ENCODE data around the gene RABEPK.
"Not testable (repeated sequence)": the region's sequence is repeated elsewhere in the genome, so short reads cannot be mapped to it uniquely, and the experiment has no call there.

Gene RABEPK

DNA sequence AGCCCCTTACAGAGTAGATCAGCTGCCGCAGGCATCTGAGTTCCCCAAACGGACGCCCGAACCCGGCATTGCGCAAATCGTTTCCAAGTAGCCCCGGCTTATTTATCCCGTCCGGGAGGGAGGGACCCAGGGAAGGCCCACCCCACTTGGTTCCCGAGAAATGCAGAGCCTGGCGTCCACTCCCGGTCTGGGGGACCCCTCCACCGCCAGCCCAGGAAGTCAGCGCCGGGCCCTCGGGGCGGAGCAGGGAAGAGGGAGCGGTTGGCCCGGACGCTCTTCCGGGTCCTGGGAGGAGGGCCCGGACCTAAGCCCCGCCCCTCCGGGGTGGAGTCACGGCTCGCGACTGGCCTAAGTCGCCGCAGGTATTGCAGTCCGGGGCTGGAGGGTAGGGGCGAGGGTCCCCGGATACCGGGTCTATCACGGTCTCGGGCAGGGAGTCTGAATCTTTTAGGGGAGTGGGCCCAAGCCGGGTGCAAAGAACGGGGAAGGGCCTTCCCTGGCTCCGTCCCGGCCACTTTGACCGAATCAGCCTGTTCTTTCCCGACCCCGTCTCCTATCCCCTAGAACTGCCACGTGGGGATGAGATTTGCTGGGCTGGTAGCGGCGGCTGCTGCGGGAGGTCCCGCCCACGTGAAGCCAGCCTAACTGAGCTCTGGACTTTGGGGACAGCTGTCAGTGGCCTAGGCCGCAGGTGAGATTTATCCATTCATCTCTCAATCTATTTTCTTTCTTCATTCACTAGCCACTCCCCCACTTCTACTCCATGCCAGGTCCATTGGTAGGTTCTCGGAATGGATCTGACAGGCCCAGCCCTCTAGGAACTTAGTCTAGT is at the start of gene RABEPK:
Gene RABEPK, plus strand, starts transcription at position 327 of the 832 bp plus-strand sequence. CDS start 2,472 bp downstream, outside the sequence.
- peak; percentile 93 for DNase-seq

DNA sequence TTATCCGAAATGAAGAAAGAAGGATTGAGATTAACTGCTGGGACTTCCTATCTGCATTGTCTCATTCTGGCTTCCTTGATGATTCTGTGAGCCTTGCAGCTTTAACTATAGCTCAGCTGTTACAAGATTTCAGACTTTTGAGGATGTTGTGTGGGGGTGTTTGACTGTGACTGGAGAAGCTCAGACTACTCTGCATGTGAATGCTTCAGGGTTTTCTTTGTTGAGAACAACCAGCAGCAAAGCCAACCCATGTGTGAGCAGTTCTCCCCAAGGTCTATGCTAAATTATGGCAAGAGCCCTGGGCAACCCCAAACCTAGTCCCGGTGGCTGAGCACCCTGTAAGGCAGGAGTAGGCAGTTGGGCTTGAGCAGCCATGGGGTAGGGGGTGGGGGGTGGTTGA is 48.6 kb upstream of the RABEPK start:
- DNase-seq: no peak

DNA sequence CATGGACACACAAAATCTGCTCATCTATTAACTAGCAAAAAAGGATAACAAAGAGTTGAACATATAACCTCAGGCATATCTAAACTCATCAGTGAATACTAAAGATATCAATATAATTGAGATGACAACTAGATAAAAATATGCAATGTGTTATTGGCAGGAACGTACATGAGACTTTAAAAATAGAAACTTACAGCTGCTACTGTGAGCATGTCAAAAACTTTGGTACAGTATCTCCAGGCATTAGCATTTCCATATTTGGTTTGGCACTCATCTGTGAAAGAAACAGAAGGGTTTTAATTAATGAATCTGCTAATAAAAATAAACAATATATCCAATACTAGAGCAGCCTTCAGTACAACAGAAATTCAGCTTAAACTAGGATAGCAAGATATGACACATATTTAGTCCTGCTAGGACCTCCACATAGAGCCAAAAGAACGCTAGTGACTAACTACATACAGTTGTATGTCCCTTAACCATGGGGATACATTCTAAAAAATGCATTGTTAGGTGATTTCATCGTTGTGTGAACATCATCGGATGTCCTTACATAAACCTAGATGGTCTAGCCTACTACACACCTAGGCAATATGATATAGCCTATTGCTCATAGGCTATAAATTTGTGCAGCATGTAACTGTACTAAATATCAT is 46.5 kb upstream of the RABEPK start:
- no peak for DNase-seq

DNA sequence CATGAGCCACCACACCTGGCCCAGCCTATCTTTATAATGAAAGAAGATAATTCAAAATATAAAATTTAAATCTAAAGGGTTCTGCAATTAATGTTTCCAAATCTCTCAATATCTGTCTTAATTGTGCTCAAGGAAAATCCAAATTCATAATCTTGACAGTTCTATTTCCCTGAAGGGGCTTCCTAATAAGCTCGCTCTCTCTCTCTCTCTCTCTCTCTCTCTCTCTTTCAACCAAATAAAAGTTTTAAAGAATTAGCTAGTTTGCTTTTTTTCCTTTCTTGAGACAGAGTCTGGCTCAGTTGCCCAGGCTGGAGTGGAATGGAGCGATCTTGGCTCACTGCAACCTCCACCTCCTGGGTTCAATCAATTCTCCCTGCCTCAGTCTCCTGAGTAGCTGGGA is 43.8 kb upstream of the RABEPK start:
- DNase-seq: no peak

GRCh38 chr9:125160750-125161149 is 39.6 kb upstream of the RABEPK start:
- no peak for DNase-seq

DNA sequence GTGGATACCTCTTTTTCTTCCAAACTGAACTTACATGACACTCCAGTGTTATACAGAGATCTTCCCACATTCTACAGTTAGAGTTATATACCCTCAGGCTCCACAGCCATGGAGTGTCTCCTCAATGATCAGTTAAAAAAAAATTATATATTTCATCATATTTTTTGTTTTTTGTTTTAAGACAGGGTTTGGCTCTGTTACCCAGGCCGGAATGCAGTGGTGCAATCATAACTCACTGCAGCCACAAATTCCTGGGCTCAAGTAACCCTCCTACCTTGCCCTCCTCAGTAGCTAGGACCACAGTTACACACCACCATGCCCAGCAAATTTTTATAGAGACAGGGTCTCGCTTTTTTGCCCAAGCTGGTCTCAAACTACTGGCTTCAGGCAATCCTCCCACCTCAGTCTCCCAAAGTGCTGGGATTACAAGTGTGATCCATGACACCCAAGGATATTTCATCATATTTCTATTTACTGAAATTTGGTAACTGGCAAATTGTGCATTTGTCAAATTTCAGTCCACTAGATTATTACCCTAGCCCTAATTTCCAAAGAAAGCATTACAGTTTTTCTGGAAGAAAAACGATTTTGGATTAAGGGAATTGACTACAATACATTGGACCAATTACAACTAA is 38.9 kb upstream of the RABEPK start:
- DNase-seq: no peak

DNA sequence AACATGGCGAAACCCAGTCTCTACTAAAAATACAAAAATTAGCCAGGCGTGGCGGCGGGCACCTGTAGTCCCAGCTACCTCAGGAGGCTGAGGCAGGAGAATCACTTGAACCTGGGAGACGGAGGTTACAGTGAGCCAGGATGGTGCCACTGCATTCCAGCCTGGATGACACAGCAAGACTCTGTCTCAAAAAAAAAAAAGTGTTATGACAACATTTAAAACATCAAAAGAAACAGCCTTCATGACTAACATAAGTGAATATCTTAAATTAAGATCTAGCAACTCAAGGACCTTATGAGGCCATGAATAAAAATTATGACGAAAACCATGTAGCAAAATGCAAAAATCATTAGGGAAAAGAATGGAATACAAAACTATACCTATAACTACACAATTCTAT is 37.5 kb upstream of the RABEPK start:
- DNase-seq: not testable (repeated sequence)

- DNase-seq: no peak
These were observed 33.6 kb upstream of the RABEPK start for GRCh38 chr9:125166762-125167161.

GRCh38 chr9:125169895-125170294 is 30.4 kb upstream of the RABEPK start:
- no peak for DNase-seq

DNA sequence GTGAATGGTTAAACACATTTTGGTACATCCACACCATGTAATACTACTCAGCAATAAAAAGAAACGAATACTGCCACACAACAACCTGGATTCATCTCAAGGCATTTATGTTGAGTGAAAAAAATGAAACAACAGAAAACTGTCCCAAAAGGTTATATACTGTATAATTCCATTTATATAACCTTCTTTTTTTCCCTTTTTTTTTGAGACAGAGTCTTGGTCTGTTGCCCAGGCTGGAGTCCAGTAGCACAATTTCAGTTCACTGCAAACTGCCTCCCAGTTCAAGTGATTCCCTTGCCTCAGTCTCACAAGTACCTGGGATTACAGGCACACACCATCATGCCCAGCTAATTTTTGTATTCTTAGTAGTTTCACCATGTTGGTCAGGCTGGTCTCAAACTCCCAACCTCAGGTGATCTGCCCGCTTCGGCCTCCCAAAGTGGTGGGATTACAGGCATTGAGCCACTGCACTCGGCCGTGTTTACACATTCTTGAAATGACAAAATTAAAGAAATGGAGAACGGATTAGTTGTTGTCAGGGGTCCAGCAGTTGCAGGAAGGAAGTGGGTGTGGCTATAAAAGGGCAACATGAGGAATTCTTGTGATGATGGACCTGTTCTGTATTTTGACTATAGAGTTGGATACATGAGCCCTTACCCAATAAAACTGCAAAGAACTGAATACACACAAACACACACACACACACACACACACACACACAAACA is 28.1 kb upstream of the RABEPK start:
- DNase-seq: no peak

GRCh38 chr9:125176636-125177035 is 23.7 kb upstream of the RABEPK start:
- DNase-seq: no peak

GRCh38 chr9:125177888-125178287 is 22.5 kb upstream of the RABEPK start:
- DNase-seq: no peak

DNA sequence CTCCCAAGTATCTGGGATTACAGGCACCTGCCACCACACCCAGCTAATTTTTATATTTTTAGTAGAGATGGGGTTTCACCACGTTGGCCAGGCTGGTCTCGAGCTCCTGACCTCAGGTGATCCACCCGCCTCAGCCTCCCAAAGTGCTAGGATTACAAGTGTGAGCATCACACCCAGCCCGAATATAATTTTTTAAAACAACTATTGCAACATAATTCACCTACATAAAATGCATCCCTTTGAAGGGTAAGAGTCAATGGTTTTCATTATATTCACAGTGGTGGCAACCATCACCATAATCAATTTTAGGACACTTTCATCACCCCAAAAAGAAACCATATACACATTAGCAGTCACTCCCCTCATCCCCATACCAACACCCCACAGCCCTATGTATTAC is 20.6 kb upstream of the RABEPK start:
- not testable (repeated sequence) for DNase-seq

DNA sequence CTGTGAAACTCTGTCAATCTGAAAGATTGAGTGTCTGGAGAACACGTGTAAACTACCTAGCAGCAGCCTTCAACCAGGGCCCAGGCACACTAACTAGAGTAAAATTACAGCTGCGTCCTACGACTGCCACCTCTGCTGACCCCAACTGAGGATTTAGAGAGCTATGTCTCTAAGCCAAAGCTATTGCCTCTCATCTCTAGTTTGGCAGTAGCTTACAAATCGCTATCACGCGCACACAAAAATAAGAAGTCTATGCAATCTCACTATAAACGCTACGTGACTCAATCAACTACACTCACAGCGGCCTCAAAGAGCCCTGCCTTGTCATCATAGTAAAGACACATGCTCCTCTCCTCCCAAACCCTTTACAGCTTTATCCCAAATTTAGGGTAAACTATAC is 19.5 kb upstream of the RABEPK start:
- DNase-seq: no peak

- not testable (repeated sequence) for DNase-seq
These were observed 18.6 kb upstream of the RABEPK start for GRCh38 chr9:125181756-125182155.

- no peak for DNase-seq
These were observed 17.3 kb upstream of the RABEPK start for GRCh38 chr9:125183054-125183453.

- no peak for DNase-seq
These were observed 16.8 kb upstream of the RABEPK start for GRCh38 chr9:125183561-125183960.

DNA sequence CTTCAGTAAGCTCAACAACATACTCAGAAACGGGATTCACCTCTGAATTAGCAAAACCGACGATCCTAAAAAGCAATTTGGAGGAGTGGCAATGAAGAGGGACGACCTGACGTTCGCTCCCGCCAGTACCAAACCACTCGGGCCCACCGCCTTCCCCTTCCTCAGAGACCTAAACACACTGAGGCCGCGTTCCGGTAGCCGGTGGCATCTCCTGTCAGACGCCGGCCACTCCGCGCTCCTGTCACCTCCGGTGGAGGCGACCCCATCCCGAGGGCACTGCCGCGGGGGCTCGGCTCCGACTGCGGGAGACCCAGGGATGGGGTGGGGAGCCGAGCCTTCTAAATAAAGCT is 11.4 kb upstream of the RABEPK start:
- peak; percentile 37 for DNase-seq

DNA sequence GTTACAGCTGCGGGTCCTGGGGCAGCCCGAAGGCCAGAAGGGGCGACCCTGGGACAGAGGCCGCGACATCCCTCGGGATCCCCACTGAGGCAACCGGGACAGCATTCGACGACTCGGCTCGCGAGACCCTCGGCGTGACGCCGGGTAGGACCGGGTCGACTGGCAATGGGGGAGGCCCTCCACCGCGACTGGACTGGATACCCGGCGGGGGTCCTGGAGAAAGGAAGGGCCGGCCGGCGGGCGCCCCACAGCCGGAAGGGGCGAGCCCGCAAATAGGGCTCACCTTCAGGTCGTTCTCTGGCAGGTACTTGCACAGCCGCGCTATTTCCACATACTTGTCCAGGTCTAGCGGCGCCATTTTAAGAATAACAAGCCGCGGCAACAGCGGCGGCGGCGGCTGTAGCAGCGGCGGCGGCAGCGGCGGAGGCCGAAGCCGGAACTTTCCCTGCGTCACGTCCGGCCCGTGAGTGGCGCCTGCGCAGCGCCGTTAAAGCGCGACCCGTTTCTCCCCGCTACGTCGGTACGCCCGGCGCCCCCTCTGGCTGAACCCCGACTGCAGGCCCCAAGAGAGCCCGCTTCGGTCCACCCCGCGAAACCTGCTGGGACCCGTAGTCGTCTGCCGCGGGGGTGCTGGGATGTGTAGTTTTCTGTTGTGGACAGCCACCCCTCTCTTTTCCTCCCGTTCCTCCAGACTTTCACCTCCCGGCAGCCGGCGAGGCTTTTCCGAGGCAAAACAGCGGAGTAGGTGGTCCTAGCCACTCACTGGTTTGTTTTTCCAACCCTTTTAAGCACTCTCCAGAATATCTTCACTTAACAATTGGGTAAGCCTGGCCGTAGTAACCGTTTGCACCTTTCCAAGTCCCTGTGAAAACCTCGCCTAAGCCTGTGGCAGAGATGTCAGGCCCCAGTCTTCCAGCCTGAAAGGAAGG is 10.7 kb upstream of the RABEPK start, which contains the start of gene PPP6C:
Gene PPP6C, minus strand, starts transcription at position 443 of the 929 bp plus-strand sequence. Its CDS starts 85 bp downstream, at position 358.
- peak; percentile 98 for DNase-seq

- peak; percentile 31 for DNase-seq
These were observed 10.0 kb upstream of the RABEPK start for GRCh38 chr9:125190361-125190801.

DNA sequence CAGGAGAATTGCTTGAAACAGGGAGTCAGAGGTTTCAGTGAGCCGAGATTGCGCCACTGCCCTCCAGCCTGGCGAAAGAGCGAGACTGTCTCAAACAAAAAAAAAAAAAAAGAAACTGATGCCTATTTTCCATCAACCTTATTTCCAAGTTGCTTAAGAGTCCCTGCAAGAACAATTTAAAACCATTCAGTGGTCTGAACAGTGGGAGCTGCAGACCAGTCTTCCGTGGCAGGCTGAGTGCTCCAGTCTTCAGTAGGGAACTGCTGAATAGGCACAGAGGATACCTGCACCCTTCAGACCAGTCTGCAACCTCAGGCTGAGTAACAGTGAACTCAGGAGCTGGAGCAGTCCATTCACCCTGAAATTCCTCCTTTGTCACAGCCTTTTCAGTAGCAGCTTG is 5.9 kb upstream of the RABEPK start:
- DNase-seq: peak; percentile 22

DNA sequence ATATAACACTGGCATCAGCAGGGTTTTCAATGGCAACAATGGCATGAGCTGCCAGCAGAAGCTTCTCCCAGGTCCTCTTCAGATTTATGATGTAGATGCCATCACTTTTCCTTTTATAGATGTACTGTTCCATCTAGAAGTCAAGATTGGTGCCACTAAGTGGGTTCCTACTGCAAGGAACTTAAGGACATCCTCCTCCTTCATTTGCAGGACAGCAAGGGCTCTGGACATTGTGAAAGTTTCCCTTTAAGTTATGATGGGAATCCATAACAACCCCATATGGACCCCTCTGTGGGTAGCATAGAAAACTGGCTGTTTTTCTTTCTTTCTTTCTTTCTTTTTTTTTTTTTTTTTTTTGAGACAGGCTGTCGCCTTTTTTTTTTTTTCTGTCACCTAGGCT is 4.8 kb upstream of the RABEPK start:
- DNase-seq: not testable (repeated sequence)

Measured in CD4-positive, alpha-beta T cell treated with Interleukin-6 for 4 hours (primary cell).